Inflammatory macrophage treated with lipopolysaccharide for 4 hours (primary cell): ENCODE measurements around the gene ASCL4.
A peak's percentile ranks its signal among the peaks of the same experiment; 100 is the strongest.
"Not testable (repeated sequence)": the region's sequence is repeated elsewhere in the genome, so short reads cannot be mapped to it uniquely, and the experiment has no call there.

Source experiments
- DNase-seq: peaks from one replicate; pipeline ENCODE4 v3.0.0-alpha.2; 2020

Gene ASCL4

GRCh38 chr12:107774349-107775029 is at the start of gene ASCL4:
Gene ASCL4, plus strand, starts transcription at chr12:107774704. Its CDS starts 515 bp downstream, at chr12:107775219.
- no peak for DNase-seq

GRCh38 chr12:107727327-107727726 is 47.2 kb upstream of the ASCL4 start:
- not testable (repeated sequence) for DNase-seq

- DNase-seq: not testable (repeated sequence)
These were observed 46.8 kb upstream of the ASCL4 start for GRCh38 chr12:107727742-107728141.

- no peak for DNase-seq
These were observed 43.7 kb upstream of the ASCL4 start for GRCh38 chr12:107730618-107731341.

- DNase-seq: no peak
These were observed 43.1 kb upstream of the ASCL4 start for GRCh38 chr12:107731366-107731765.

GRCh38 chr12:107732365-107732764 is 42.1 kb upstream of the ASCL4 start:
- DNase-seq: no peak

GRCh38 chr12:107734139-107734538 is 40.4 kb upstream of the ASCL4 start:
- DNase-seq: no peak

- no peak for DNase-seq
These were observed 38.7 kb upstream of the ASCL4 start for GRCh38 chr12:107735763-107736162.

GRCh38 chr12:107736914-107737313 is 37.6 kb upstream of the ASCL4 start:
- peak; percentile 5 for DNase-seq

GRCh38 chr12:107748472-107748871 is 26.0 kb upstream of the ASCL4 start:
- DNase-seq: peak; percentile 20

GRCh38 chr12:107749083-107749482 is 25.4 kb upstream of the ASCL4 start:
- no peak for DNase-seq

- DNase-seq: peak; percentile 69
These were observed 15.1 kb upstream of the ASCL4 start for GRCh38 chr12:107759410-107759809.

- DNase-seq: peak; percentile 10
These were observed 14.2 kb upstream of the ASCL4 start for GRCh38 chr12:107760207-107760808.

- DNase-seq: peak; percentile 96
These were observed 13.5 kb upstream of the ASCL4 start, which contains the start of gene PRDM4 for GRCh38 chr12:107760809-107761501. Gene PRDM4, minus strand, starts transcription at chr12:107761137. Its CDS starts 622 bp downstream, at chr12:107760515.

GRCh38 chr12:107761502-107761904 is 13.0 kb upstream of the ASCL4 start:
- DNase-seq: no peak

- no peak for DNase-seq
These were observed 11.6 kb upstream of the ASCL4 start for GRCh38 chr12:107762874-107763273.

GRCh38 chr12:107764626-107765025 is 9.9 kb upstream of the ASCL4 start:
- DNase-seq: no peak

GRCh38 chr12:107765316-107765715 is 9.2 kb upstream of the ASCL4 start:
- DNase-seq: no peak

- no peak for DNase-seq
These were observed 7.0 kb upstream of the ASCL4 start for GRCh38 chr12:107767466-107767865.

- no peak for DNase-seq
These were observed 703 bp downstream of the ASCL4 start for GRCh38 chr12:107775093-107775721.

GRCh38 chr12:107776171-107776570 is 1.7 kb downstream of the ASCL4 start:
- DNase-seq: no peak

GRCh38 chr12:107778383-107779025 is 4.0 kb downstream of the ASCL4 start:
- DNase-seq: peak; percentile 65
